A549 (cell line): Measurements from ENCODE around the gene OGFOD1.

ENCODE experiments used
- PBX3 ChIP-seq: IDR thresholded peaks from 2 replicates; pipeline ENCODE4 v1.6.1; 2012
- POLR2A ChIP-seq: IDR thresholded peaks from 2 replicates; pipeline ENCODE4 v1.6.1; 2012; ENCODE audit warnings: mild to moderate bottlenecking, low read length
- TF ChIP-seq, protein P1 (sequence below): fragments of >200 bp; sonication (Bioruptor Twin); formaldehyde crosslinking; IDR thresholded peaks from 3 replicates; pipeline ENCODE4 v1.5.1; 2016

- no peak for TF ChIP-seq POLR2A
- no peak for TF ChIP-seq PBX3
- TF ChIP-seq, protein P1, sequence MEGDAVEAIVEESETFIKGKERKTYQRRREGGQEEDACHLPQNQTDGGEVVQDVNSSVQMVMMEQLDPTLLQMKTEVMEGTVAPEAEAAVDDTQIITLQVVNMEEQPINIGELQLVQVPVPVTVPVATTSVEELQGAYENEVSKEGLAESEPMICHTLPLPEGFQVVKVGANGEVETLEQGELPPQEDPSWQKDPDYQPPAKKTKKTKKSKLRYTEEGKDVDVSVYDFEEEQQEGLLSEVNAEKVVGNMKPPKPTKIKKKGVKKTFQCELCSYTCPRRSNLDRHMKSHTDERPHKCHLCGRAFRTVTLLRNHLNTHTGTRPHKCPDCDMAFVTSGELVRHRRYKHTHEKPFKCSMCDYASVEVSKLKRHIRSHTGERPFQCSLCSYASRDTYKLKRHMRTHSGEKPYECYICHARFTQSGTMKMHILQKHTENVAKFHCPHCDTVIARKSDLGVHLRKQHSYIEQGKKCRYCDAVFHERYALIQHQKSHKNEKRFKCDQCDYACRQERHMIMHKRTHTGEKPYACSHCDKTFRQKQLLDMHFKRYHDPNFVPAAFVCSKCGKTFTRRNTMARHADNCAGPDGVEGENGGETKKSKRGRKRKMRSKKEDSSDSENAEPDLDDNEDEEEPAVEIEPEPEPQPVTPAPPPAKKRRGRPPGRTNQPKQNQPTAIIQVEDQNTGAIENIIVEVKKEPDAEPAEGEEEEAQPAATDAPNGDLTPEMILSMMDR, result no peak
Measured at GRCh38 chr16:56424791-56425438, 26.4 kb upstream of the OGFOD1 start.
